ENCODE results near the gene ADAM19. TPM values are rescaled to one million over a fixed set of nuclear protein-coding genes. Genes with fewer than 3 reads are reported as not detected.

Gene ADAM19
- total and polyA plus RNA-seq, 2 experiments from 2014 or later = 6.0 to 8.6 TPM

GRCh38 chr5:157555037-157555640 is 20.4 kb downstream of the ADAM19 start:
- Histone ChIP-seq H3K4me2 (no peak overlapping the region), H3K4me3 (no peak overlapping the region), H3K9me2 (replicated peaks; ENCODE audit: insufficient read depth) (no peaks in the 10 kb centered on the region), H3K27ac (no peak overlapping the region), H3K9me3 (ENCODE audit: low read depth) (no peaks in the 10 kb centered on the region), H3K36me3 (replicated peaks; ENCODE audit: insufficient read depth, low read depth) (no peaks in the 10 kb centered on the region), H3K79me2 (peaks cover 5% of the 10 kb centered on the region), H2AFZ (no peak overlapping the region), H3K4me1 (ENCODE audit: insufficient read depth) (no peaks in the 10 kb centered on the region), H3K27me3 (no peaks in the 10 kb centered on the region), H4K20me1 (ENCODE audit: insufficient read depth, poor library complexity, severe bottlenecking) (no peaks in the 10 kb centered on the region)
- DNase-seq (ENCODE audit: low spot score) = no peak
- TF ChIP-seq CTCF (IDR thresholded peaks at IDR 0.05; ENCODE audit: poor library complexity) = no peak
- TF ChIP-seq EZH2phosphoT487 (IDR thresholded peaks at IDR 0.05; ENCODE audit: low read depth, severe bottlenecking, unreplicated experiment) = no peak
- TF ChIP-seq EZH2 (IDR thresholded peaks at IDR 0.05; ENCODE audit: borderline replicate concordance) = no peak
- 64% methylated on average over 4 of the region's 4 CpGs for WGBS (ENCODE audit: low lambda C conversion rate, missing lambda C conversion rate)

- H3K4me1 ChIP-seq (ENCODE audit: insufficient read depth) = no peaks in the 10 kb centered on the region
- DNase-seq (ENCODE audit: low spot score) = no peak
- H3K27ac ChIP-seq = no peak overlapping the region
- H3K36me3 ChIP-seq (replicated peaks; ENCODE audit: insufficient read depth, low read depth) = no peaks in the 10 kb centered on the region
- 89% methylated on average over 10 of the region's 10 CpGs for WGBS (ENCODE audit: low lambda C conversion rate, missing lambda C conversion rate)
- H3K27me3 ChIP-seq = no peaks in the 10 kb centered on the region
- no peaks in the 10 kb centered on the region for H3K9me3 ChIP-seq (ENCODE audit: low read depth)
- peaks cover 5% of the 10 kb centered on the region for H3K79me2 ChIP-seq
- no peaks in the 10 kb centered on the region for H4K20me1 ChIP-seq (ENCODE audit: insufficient read depth, poor library complexity, severe bottlenecking)
- TF ChIP-seq EZH2phosphoT487 (IDR thresholded peaks at IDR 0.05; ENCODE audit: low read depth, severe bottlenecking, unreplicated experiment) = no peak
- TF ChIP-seq CTCF (IDR thresholded peaks at IDR 0.05; ENCODE audit: poor library complexity) = no peak
- TF ChIP-seq EZH2 (IDR thresholded peaks at IDR 0.05; ENCODE audit: borderline replicate concordance) = no peak
- no peaks in the 10 kb centered on the region for H3K9me2 ChIP-seq (replicated peaks; ENCODE audit: insufficient read depth)
- no peak overlapping the region for H3K4me3 ChIP-seq
- H3K4me2 ChIP-seq = no peak overlapping the region
- no peak overlapping the region for H2AFZ ChIP-seq
These were observed 21.2 kb downstream of the ADAM19 start for GRCh38 chr5:157554179-157555036.

DNA sequence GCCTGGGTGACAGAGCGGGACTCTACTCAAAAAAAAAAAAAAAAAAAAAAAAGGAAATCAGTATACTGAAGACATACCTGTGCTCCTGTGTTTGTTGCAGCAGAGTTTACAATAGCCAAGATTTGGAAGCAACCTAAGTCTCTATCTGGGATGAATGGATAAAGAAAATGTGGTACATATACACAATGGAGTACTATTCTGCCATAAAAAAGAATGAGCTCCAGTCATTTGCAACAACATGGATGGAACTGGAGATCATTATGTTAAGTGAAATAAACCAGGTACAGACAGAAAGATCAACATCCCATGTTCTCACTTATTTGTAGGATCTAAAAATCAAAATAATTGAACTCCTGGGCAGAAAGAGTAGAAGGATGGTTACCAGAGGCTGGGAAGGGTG is 22.9 kb downstream of the ADAM19 start:
- H3K36me3 ChIP-seq (replicated peaks; ENCODE audit: insufficient read depth, low read depth) = no peaks in the 10 kb centered on the region
- no peak overlapping the region for H3K4me2 ChIP-seq
- H3K27ac ChIP-seq = no peak overlapping the region
- TF ChIP-seq EZH2 (IDR thresholded peaks at IDR 0.05; ENCODE audit: borderline replicate concordance) = no peak
- no peak for TF ChIP-seq CTCF (IDR thresholded peaks at IDR 0.05; ENCODE audit: poor library complexity)
- TF ChIP-seq EZH2phosphoT487 (IDR thresholded peaks at IDR 0.05; ENCODE audit: low read depth, severe bottlenecking, unreplicated experiment) = no peak
- H2AFZ ChIP-seq = no peak overlapping the region
- H3K9me2 ChIP-seq (replicated peaks; ENCODE audit: insufficient read depth) = no peaks in the 10 kb centered on the region
- no peaks in the 10 kb centered on the region for H3K27me3 ChIP-seq
- H3K9me3 ChIP-seq (ENCODE audit: low read depth) = no peaks in the 10 kb centered on the region
- H3K4me1 ChIP-seq (ENCODE audit: insufficient read depth) = no peaks in the 10 kb centered on the region
- DNase-seq (ENCODE audit: low spot score) = no peak
- no peak overlapping the region for H3K4me3 ChIP-seq
- peaks cover 5% of the 10 kb centered on the region for H3K79me2 ChIP-seq
- no peaks in the 10 kb centered on the region for H4K20me1 ChIP-seq (ENCODE audit: insufficient read depth, poor library complexity, severe bottlenecking)
- WGBS (ENCODE audit: low lambda C conversion rate, missing lambda C conversion rate) = no CpG with 5 or more reads among the region's 1 CpG
